ENCODE results near the gene TAF4.

GRCh38 chr20:61976644-61977418 lies 88.8 kb downstream of the TAF4 start:
- no peak for TF ChIP-seq CTCF (IDR thresholded peaks at IDR 0.05)
- no peak for TF ChIP-seq POLR2A (IDR thresholded peaks at IDR 0.05)
- no peak for TF ChIP-seq POLR2AphosphoS5 (IDR thresholded peaks at IDR 0.05)
- no peak for TF ChIP-seq EP300 (IDR thresholded peaks at IDR 0.05)
